Panc1 (cell line): ENCODE results near the gene COL16A1.

ENCODE experiments used
- TCF7L2 ChIP-seq: IDR thresholded peaks from 2 replicates; pipeline ENCODE4 v1.6.1; 2011; ENCODE audit warnings: mild to moderate bottlenecking, low read depth, low read length, inconsistent platforms
- TF ChIP-seq, protein P1 (sequence below): fragments of 450-650 bp; IDR thresholded peaks from 2 replicates; pipeline ENCODE4 v1.5.1; 2017; ENCODE audit warnings: mild to moderate bottlenecking

DNA sequence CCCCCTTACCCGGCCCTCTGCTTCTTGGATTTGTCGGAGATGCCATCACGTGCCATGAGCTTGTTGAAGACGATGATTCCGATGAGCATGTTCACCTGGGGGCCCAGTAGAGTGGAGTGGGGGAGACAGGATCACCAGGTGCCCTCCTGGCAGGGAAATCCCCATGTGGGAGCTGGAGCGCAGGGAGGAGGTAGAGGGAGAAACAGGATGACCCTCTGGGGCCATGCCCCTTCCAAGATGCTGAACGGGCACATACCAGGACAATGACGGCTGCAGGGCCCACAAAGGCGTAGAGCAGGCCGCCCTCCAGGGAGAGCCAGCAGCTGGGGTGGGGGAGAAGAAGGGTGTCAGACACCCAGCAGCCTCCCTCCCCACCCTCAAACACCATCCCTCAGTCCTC lies 31.8 kb upstream of the COL16A1 start:
- TF ChIP-seq, protein P1, sequence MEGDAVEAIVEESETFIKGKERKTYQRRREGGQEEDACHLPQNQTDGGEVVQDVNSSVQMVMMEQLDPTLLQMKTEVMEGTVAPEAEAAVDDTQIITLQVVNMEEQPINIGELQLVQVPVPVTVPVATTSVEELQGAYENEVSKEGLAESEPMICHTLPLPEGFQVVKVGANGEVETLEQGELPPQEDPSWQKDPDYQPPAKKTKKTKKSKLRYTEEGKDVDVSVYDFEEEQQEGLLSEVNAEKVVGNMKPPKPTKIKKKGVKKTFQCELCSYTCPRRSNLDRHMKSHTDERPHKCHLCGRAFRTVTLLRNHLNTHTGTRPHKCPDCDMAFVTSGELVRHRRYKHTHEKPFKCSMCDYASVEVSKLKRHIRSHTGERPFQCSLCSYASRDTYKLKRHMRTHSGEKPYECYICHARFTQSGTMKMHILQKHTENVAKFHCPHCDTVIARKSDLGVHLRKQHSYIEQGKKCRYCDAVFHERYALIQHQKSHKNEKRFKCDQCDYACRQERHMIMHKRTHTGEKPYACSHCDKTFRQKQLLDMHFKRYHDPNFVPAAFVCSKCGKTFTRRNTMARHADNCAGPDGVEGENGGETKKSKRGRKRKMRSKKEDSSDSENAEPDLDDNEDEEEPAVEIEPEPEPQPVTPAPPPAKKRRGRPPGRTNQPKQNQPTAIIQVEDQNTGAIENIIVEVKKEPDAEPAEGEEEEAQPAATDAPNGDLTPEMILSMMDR, result no peak
- no peak for TF ChIP-seq TCF7L2
